ENCODE results near the gene GTPBP3.

Gene GTPBP3

DNA sequence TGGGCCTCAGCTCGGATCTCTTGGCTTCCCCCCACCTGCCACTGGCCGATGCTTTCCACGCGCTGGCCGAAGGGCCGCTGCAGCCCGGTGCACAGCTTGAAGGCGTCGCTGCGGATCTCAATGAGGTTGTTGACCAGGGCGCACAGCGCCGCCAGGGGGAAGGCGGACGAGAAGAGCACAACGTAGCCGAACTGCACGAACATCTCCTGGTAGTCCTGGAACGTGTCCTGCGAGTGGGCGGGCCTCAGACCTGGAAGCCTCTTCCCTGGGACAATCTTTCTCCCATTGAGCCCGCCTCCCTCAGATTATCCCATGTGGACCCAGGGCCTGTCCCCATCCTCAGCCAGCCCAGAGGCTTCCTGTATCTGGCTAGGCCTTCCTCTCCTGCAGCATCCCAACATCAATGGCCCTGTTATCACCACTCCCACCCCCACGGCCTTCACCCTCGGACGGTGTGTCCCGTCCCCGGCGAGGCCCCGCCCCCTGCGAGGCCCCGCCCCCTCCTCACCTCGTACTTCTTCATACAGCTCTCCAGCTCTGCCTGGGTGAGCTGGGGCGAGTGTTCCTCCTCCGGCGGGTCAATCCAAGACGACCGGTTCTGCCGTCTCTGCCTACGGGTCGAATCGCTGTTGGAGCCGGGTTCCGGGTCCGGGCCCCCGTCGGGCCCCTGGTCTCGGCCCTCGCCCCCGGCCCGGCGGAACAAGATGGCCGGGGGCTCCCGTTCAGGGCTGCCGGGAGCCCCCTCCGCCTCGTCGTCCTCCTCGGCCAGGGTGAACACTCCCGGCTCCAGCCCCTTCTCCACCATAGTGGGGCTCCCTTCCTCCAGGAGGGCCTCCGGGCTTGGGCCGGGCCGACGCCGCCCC, 9.5 kb upstream of the GTPBP3 start:
- peak; percentile 47 to 62 for DNase-seq (ENCODE audit: low read depth in 2 of 2)

DNA sequence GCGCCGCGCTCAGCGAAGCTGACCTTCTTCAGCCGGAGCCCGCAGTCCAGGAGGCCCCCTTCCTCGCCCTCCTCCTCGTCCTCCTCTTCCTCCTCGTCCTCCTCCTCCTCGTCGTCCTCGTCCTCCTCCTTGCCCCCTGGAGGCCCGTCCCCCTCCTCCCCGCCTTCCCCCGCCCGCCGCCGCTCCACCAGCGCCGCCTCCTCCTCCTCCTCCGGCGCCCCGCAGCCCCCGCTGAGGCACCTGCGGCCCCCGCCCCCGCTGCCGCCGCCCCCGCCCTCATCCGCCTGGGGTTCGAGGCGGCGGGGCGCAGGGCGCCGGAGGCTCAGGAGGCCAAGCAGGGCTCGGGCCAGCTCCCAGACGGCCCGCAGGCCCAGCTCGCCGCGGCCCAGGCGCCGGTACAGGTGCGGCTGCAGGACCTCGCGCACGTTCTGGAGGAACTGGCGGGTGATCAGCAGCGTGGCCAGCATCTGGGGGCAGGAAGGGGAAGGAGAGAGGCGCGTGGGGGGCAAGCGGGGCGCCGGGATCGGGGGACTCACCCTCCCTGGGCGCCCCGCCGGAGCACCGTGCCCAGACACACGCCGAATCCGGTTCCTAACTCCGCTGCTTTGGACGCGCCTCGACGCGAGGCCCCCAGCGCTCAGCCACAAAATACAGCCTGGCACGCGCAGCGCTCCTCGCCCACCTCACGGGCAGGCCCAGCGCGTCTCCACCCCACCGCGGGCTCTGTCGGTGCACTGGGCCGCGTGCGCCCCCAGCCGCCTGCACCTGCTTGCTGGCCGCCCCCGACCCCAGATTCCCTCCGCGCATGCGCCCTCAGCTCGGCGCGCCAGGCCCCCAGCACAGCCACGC, 8.6 kb upstream of the GTPBP3 start:
- peak; percentile 47 for DNase-seq (ENCODE audit: low read depth in 2 of 2)

DNA sequence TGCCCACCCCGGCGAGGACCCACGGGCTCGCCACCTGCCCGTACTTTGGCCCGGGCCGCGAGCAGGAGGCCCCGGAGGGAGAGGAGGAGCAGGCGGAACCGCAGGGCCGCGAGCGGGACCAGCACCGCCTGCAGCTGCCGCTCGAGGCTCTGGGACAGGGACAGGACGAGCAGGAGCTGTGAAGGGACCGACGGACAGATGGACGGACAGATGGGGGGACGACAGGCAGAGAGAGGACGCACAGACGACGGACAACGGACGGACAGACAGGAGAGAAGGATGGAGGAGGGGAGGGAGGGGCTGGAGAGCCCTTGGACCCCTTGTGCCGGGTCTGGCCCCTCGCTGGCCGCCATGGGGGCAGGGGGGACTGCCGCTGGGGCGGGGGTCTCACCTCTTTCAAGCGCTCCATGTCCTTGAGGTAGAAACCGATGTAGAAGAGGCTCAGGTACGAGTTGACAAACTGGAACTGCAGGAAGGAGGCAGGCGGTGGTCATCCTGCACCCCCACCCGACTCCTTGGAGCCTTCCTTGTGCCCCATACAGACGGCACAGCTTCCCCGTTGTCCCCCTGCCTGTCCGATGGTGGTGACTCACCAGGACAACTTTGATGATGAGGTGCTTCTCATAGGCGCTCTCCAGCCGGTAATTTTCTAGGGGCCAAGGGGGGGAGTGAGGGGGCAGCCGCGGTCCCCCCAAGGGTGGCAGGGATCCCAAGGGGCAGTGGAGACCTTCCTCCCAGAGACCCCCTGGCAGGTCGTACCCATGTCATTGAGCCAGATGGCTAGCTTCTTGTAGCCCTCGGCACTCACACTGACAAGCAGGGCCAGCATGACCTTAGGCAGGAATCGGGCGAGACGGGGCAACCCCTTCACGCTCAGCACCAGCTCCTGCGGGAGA, 7.7 kb upstream of the GTPBP3 start:
- no peak for DNase-seq (ENCODE audit: low read depth in 2 of 2)

DNA sequence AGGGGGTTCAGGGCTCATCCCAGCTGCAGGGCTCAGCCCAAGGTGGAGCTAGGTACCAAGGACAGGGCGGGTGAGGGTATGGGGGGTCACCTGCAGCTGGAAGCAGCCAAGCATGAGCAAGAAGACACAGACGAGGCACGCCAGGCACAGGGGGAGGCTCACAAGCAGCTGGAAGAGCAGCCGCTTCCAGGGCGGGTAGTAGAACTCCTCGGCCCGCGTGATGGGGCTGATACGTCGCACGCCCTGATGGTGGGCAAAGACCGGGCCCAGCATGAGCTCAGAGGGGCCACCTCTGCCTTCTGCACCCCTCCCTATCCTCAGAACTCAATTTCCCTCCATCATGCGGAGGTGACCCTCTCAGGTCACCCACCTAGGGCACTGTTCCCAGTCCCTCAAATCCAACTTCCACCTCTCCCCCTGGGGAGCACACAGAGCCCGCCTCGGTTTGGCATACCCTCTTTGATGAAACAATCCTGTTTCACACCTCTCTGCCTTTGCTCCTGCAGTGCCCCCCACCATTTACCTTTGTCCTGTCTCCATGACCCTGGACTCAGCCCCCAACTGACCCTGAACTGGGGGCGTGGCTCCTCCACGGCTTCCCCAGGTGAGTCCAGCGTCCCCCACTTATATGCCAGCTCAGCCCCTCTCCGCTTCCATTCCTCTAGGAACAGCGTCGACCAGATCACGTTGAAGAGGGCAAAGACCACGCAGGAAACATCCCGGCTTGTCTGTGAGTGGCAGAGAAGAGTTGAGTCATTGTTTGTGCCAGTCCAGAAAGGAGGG, 6.9 kb upstream of the GTPBP3 start:
- DNase-seq (ENCODE audit: low read depth in 2 of 2) = no peak

DNA sequence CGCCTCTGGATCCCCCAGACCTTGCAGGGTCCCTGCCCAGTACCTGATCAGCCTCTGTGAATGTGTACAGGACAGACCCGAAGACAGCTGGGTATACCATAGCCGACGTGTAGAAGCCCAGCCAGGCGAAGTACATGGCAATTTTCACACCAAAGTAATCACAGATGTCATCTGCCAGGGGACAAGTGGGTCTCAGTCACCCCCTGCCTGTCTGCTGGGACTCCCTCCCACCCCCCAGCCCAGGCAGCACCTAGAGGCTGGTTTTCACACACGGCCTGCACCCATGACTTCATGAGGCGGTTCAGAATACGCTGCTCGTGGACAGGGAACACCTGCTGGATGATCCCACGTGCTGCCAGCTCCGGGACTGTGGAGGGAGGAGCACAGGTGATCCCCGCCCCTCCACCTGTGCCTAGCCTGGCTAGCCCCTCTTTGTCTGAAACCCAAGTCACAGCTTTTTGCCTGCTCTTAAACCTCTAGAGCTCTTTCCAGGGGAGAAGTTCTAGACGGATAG, 6.3 kb upstream of the GTPBP3 start:
- DNase-seq (ENCODE audit: low read depth in 2 of 2) = no peak

DNA sequence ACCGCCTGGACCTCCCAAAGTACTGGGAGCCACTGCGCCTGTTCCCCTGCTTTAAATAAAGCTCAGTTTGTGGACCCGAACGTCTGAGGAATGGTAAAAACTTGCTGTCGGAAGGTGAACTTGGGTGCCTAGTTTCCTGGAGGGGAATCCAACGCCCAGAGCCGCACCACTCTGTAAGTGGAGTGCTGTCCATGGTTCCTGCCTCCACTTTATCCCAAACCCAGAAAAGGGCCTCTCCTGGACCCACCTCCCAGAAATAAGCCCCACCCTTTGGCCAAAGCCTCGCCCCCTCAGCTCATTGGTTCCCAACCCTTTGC, 5.0 kb upstream of the GTPBP3 start:
- DNase-seq (ENCODE audit: low read depth in 2 of 2) = no peak

DNA sequence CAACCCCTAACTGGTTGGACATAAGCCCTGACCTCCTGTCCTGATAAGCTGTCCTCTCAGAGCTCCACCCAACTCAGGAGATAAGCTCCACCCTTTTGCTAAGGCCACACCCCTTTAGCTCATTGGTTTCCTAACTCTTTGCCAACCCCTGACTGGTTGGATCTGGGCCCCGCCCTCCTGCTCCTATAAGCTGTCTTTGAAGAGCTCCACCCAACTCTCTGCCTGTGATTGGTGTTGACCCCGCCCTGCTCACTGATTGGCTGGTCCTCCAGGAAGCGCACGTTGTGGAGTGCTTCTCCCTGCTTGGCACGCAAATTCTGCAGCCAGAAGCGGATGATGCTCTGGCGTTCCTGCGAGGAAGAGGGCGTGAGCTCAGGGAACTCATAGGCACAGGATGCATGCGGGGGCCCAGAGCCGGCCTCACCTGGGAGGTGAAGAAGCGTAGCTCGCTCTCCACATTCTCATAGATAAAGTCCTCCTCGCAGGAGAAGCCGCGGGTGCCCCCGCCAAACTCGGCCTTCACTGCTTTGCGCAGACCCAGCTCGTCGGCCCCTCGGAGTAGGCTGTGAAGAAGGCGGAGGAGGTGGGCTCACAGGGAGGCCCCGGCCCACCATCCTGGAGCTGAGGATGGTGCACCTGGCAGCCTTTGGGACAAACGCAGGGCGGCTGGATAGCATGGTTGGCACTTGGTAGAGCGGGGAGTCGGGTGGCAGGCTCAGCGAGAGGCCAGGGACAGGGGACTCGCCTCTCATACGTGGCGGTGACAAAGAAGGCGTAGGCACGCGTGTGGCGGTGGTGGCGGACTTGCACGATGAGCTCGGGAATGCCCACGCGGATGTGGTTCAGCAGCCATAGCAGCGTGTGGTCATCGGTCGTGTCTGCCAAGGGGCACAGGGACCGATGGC, 4.4 kb upstream of the GTPBP3 start:
- DNase-seq (ENCODE audit: low read depth in 2 of 2) = no peak

DNA sequence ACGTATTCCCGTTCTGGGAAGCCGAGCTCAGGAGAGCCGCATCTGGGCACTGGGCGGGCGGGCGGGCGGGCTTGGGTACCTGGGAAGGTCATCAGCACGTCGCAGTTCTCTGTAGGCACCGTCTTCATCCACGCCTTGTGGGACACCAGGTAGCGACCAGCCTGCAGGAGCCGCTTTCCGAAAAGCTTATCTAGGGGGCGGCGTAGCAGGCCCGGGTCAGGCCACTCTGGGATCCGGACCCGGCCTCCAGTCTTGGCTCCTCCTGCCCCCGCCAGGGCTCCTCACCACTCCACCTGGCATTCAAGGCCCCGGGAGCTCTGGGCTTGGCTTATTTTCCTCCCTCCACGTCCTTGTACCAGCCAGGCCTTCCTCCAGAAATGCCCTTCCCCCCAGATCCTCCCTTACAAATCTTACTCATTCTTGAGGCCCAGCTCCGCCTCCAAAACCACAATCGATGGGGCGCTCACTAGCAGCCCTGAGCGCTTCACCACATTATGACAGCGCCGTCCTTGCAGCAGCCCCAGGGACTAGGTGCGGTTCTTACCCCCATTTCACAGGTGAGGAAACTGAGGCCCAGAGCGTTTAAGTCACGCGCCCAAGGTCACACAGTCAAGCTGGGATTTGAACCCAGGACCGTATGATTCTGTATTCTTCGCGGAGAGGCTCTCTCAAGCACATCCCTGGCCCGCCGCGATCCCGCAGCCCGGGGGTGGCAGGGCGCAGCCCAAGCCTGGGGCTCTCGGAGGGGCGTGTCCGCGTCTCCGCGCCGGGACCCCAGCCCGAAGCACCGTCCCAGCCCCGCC, 3.5 kb upstream of the GTPBP3 start:
- DNase-seq (ENCODE audit: low read depth in 2 of 2) = peak; percentile 58 to 62

DNA sequence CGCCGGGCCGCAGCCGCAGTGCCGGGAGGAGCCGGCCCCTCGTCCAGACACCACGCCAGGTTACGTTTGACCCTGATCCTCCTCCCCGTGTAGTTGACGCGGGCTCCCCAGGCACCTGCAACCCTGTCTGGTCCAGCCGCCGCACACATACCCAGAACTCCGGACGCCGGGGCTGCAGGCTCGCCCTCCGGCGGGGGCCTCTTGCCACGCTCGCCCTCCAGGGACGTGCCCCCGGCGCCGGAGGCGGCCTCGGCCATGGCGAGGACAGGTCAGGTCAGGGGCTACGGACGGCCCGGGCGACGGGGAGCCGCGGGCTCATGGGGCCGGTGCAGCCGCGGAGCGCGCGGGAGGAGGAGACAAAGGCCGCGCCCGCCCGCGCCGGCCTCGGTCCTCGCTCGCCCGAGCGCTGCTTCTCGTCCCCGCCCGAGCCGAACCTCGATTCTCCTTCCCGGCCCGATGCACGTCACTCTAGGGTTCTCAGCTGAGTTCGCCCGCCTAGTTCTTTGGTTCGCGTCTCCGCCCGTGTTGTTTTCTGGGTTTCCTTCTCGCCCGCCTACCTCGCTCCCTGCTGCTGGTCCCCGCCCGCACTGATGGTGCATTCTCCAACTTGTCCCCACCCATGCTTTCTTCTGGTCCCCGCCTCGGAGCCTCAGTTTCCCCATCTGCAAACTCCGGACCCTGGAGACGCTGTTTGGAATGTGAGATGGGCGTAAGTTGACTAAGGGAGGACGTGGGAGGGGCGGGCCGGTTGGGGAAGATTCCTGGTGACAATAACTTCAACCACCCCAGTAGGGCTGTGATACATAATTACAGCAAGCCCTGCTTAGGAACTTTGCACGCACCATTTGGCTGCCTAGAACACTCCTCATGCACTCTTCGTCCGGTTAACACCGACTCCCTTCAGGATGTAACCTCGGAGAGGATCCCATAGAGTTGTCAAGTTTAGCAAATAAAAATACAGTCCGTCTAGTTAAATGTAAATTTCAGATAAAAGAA, 2.6 kb upstream of the GTPBP3 start, which contains the start of gene ANO8:
ANO8 (minus strand) TSS at position 442 of the 996 bp plus-strand sequence; CDS start at position 257, 185 bp downstream.
- peak; percentile 96 for DNase-seq (ENCODE audit: low read depth in 2 of 2)

DNA sequence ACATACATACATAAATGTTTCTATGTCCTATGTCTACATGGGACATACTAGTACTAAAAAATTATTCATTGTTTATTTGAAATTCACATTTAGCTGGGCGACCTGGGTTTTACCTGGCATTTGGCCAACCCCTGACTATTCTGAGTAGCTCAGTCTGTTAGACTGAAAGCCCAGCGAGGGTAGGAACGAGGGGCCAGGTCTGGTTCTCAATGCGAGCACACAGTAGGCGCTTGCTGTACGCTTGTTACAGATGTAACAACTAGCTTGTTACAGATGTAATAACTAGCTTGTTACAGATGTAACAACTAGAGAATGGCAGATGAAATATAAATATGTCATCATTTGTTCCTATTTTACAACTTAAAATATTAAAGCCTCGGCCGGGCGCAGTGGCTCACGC, 1.8 kb upstream of the GTPBP3 start:
- DNase-seq (ENCODE audit: low read depth in 2 of 2) = no peak

DNA sequence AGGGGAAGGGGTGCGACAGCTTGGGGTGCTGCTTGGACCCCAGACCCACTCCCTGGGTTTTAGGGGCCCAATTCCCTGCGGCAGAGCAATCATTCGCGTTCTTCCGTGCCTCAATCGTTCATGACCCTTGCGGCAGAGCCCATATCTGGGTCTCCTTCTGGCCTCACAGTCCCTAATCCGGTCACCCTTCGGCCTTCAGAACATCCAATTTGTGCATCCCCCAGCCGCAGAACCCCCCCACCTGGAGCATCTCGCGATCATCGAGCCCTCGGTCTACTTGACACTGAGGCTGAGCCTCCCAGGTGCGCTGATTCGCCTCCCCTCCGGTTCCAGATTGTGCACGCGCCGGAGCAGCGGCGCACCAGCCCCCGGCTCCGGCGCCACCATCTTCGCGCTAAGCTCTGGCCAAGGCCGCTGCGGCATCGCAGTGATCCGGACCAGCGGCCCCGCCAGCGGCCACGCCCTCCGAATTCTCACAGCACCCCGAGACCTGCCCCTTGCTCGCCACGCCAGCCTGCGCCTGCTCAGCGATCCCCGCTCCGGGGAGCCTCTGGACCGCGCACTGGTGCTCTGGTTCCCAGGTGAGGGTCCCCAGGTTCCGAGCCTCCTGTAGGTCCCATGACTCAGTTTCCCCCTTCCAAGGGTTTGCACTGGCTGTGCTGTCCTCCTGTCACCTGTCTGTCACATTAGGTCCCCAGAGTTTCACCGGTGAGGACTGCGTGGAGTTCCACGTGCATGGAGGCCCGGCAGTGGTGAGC, 501 bp downstream of the GTPBP3 start:
- DNase-seq (ENCODE audit: low read depth in 2 of 2) = peak in 1 of 2 donors; percentile 39

DNA sequence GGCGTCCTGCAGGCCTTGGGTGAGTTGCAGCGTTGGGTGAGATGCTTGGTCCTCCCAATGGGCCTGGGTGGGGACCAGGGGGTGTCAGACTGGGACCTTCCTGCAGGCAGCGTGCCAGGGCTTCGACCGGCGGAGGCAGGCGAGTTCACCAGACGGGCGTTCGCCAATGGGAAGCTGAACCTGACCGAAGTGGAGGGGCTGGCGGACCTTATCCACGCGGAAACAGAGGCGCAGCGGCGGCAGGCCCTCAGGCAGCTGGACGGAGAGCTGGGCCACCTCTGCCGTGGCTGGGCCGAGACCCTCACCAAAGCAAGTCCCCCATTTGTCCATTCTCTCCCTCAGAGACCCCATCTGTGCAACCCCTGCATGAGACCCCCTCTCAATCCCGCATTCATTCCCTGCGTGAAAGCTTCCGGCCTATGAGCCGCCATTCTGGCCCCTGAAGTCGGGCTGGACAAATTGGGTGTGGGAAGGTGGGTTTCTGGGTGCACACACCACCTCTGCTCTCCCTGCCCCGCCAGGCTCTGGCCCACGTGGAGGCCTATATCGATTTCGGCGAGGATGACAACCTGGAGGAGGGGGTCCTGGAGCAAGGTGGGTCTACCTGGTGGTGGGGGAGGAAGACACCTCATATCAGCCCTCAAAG, 1.2 kb downstream of the GTPBP3 start:
- DNase-seq (ENCODE audit: low read depth in 2 of 2) = no peak

DNA sequence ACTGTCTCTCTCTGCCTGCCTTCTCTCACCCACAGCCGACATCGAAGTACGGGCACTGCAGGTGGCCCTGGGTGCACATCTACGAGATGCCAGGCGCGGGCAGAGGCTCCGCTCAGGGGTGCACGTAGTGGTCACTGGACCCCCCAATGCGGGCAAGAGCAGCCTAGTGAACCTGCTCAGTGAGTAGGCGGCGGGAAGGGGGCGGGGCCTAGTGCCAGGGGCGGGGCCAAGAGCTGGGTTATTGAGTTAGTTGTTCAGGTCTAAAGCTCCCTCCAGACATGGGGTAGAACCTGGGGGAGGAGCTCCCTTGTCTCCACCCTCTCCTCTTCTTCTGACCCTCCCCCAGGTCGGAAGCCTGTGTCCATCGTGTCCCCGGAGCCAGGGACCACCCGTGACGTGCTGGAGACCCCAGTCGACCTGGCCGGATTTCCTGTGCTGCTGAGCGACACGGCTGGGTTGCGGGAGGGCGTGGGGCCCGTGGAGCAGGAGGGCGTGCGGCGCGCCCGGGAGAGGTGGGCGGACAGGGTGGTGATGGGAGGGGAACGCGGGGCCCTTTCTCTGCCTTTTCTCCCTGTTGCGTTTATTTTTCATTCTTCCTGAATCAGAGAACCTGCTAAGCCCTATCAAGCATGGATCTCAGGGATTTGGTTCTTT, 1.9 kb downstream of the GTPBP3 start:
- peak in 1 of 2 donors; percentile 58 for DNase-seq (ENCODE audit: low read depth in 2 of 2)

DNA sequence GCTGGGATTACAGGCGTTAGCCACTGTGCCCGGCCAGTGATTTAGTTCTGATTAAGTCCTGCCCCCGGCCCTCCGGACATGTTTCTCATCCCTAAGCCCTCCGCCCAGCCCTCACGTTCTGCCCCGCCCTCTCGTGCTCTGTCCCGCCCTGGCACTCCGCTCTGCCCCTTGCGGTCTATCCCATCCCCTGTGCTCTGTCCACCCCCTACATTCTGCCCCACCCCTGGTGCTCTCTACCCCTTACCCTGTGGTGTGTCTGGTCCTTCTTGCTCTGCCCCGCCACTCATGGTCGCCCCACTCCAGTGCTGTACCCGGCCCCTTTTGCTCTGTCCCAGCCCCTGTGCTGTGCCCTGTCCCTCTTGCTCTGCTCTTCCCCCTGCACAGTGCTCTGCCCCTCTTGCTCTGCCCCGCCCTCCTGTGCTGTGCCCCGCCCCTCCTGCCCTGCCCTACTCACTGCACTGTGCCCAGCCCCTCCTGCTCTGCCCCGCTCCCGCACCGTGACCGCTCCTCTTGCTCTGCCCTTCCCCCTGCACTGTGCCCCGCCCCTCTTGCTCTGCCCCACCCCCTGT, 3.0 kb downstream of the GTPBP3 start:
- DNase-seq (ENCODE audit: low read depth in 2 of 2) = no peak

DNA sequence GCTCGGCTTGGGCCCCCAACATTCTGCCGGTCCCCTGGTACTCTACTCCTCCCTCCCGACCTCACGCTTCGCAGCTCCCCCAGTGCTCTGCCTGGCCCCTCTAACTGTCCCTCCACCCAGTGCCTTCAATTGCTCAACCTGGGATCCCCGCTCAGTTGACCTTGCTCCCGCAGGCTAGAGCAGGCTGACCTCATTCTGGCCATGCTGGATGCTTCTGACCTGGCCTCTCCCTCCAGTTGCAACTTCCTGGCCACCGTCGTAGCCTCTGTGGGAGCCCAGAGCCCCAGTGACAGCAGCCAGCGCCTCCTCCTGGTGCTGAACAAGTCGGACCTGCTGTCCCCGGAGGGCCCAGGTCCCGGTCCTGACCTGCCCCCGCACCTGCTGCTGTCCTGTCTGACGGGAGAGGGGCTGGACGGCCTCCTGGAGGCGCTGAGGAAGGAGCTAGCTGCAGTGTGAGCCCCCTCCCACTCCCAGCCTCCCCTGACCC, 3.6 kb downstream of the GTPBP3 start:
- no peak for DNase-seq (ENCODE audit: low read depth in 2 of 2)

All from stimulated activated CD4-positive, alpha-beta T cell treated with anti-CD3 and anti-CD28 coated beads, Interleukin-1b, Interleukin-23, amount 100 ng/mL, for 4 hours (primary cell).